Dedifferentiated amniotic fluid mesenchymal stem cell (primary cell): Measurements from ENCODE around the gene PLPPR1.

ENCODE experiments used
- DNase-seq: peaks from one replicate; pipeline ENCODE4 v3.0.0-alpha.2; 2016; ENCODE audit errors: extremely low spot score

The PLPPR1 gene

GRCh38 chr9:101047848-101048397 lies 19.4 kb downstream of the PLPPR1 start:
- no peak for DNase-seq

DNA sequence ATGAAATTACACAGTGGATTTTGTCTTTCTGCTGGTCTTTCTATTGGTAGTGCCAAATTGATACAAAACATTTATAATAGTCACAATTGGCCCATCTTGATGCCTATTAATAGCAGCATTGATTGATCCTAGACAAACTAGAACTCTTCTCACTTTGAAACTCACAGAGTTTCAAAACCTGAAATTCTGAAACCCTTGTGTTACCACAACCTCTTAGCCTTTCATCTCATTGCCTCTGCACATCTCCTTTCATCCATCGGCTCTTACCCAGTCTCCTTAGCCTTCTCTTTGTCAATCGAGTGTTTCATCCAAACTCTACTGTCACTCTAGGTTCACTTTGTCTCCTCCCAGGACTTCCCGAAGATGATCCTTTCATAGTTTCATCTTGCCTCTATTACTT lies 22.1 kb downstream of the PLPPR1 start:
- no peak for DNase-seq

- no peak for DNase-seq
Measured at GRCh38 chr9:101054657-101055056, 26.1 kb downstream of the PLPPR1 start.

- DNase-seq = no peak
Measured at GRCh38 chr9:101055516-101055915, 27.0 kb downstream of the PLPPR1 start.

DNA sequence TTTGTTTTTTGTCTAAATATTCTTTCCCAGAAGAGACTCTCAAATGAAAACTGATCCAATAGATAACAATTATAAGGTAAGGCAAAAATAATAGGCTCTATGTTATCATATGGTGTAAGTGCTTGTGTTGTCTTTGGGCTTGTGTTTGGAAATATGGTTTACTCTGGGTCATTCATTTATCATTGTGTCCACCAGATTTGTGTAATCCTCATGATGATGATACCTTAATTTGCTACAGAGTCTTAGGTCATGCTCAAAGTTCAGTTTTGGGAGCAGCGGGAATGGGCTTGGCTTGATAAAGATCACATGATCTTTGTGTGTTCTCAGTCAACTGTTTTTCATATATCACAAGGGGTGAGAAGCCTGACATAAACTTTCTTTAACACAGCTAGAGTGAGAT lies 34.2 kb downstream of the PLPPR1 start:
- DNase-seq = no peak

- no peak for DNase-seq
Measured at GRCh38 chr9:101063192-101063591, 34.7 kb downstream of the PLPPR1 start.

- no peak for DNase-seq
Measured at GRCh38 chr9:101064206-101064605, 35.7 kb downstream of the PLPPR1 start.

GRCh38 chr9:101065930-101066329 lies 37.4 kb downstream of the PLPPR1 start:
- DNase-seq = no peak

GRCh38 chr9:101068696-101069095 lies 40.2 kb downstream of the PLPPR1 start:
- no peak for DNase-seq

DNA sequence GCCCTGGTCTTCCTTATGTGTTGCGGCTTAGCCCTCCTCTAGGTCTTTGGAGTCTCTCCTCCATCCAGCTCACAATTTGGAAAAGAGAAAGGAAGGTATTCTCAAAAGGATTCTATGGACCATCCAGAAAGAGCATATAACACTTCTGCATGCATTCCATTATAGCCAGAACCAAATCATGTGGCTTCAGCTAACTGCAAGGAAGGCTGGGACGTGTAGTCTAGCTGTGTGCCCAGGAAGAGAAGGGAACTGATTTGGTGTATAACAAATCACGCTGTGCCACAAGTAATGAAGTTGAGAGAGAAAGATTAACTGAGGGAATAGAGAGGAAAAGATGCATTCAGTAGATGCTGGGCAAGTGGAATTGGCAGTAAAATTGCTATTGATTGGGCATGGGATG lies 43.7 kb downstream of the PLPPR1 start:
- DNase-seq = no peak

GRCh38 chr9:101073122-101073521 lies 44.6 kb downstream of the PLPPR1 start:
- no peak for DNase-seq

DNA sequence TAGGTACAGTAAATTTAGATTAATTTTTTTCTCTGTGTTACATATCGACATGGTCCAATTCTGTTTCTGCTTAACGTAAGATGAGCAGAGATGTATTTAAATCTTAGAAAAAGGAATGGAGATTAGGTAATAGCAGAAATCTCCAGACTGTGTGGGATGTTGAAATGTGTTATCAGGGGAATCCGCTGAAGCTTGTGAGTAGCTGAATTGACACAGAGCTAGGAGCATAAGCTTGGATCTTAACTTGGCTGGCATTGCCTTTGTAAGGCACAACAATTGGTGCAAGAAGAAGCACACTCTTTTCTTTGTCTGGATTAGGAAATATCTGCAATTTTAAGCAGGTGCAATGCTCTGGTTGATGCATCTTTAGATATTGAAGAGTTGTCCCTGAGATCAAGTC lies 53.1 kb downstream of the PLPPR1 start:
- DNase-seq = no peak

- no peak for DNase-seq
Measured at GRCh38 chr9:101083448-101084202, 55.1 kb downstream of the PLPPR1 start.

DNA sequence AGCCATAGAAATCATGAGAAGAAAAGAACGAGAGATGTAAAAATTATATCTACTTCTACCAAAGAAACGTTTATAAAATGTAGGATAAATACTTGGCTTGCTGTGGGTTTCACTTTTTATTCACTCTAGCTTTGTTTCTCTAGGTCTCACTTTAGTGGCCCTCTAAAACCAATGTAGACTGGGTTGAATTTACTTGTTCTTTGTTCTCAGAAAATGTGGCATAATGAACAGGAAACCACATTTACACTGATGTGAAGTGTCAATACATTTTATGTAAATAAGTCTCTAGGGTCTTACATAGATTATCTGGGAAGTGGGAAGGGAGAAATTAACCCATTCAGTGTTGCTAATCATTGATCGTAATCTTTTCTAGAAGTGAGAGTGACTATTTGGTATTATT lies 58.9 kb downstream of the PLPPR1 start:
- no peak for DNase-seq

GRCh38 chr9:101092922-101093321 lies 64.4 kb downstream of the PLPPR1 start:
- no peak for DNase-seq

GRCh38 chr9:101093620-101094019 lies 65.1 kb downstream of the PLPPR1 start:
- DNase-seq = no peak

DNA sequence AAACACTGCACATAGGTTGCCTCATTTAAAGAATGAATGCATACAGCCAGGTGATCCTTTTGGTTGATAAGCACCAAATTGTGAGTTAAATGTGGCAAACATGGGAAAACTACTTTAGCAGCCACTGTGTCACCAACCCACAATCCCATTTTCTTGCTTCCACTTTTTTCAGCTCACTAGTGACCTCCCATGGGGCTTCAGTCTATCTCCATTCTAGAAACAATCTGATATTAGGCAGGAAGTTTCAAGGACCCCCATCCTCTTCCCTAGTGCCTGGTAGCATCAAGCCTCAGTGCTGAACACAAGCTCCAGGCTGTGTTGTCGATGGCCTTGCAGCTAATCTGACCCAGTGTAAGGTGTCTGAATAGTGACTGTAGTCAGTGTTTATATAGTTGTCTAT lies 66.2 kb downstream of the PLPPR1 start:
- DNase-seq = no peak

GRCh38 chr9:101097210-101097609 lies 68.7 kb downstream of the PLPPR1 start:
- no peak for DNase-seq

DNA sequence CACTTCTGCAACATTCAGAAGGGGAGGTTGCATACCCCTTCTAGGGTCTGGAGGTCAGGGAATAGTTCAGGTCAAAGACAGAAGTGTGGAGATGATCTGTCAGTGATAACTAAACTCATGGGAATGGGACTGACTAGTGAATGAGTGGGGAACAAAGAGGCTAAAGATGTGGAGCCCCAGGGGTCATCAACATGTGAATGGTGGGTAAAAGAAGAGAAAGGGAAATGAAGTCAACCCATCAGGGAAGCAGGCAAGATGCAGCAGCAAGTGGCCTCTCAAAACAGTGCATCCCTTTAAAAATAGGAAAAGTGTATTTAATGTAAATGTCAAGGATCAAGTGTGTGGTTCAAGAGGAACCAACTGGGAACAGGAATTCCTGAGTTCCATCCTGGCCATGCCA lies 69.9 kb downstream of the PLPPR1 start:
- DNase-seq = no peak

GRCh38 chr9:101114317-101114716 lies 85.8 kb downstream of the PLPPR1 start:
- DNase-seq = no peak

DNA sequence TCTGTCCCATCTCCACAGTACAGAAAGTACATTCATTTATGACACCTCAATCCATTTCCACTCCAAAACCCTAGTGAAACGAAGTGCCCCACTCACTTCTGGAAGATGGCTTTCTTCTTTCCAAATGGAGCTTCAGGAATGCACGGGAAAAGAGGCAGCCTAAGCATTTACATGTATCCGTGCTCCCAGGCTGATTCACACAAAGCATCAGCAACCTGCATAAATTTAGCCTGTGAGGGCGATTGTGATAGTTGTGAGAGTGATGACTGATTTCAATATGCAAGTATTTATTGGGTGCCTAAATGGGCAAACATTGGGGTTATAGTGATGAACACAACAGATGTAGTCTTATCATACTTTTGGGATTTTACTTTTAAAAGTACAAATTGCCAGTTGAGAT lies 86.6 kb downstream of the PLPPR1 start:
- DNase-seq = no peak

DNA sequence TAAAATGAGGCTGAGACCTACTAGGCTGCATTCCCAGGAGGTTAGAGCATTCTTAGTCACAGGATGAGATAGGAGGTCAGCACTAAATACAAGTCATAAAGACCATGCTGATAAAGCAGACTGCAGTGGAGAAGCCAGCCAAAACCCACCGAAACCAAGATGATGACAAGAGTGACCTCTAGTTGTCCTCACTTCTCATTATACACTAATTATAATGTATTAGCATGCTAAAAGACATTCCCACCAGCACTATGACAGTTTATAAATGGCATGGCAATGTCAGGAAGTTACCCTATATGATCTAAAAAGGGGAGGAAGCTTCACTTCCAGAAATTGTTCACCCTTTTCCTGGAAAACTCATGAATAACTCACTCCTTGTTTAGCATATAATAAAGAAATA lies 88.6 kb downstream of the PLPPR1 start:
- no peak for DNase-seq

- no peak for DNase-seq
Measured at GRCh38 chr9:101119206-101119819, 90.8 kb downstream of the PLPPR1 start.
